GM18499 (cell line): ENCODE results near the gene LY6G5C.
A peak's percentile ranks its signal among the peaks of the same experiment; 100 is the strongest.

Source experiments
- ATAC-seq: cut with Tn5 transposase; IDR thresholded peaks from one replicate; pipeline ENCODE4 v1.9.1; 2021; ENCODE audit warnings: moderate number of reproducible peaks; ENCODE audit not compliant: insufficient read depth, unreplicated experiment

Gene LY6G5C

GRCh38 chr6:31692353-31692752, 11.5 kb upstream of the LY6G5C start:
- no peak for ATAC-seq

GRCh38 chr6:31691564-31692108, 10.8 kb upstream of the LY6G5C start:
- ATAC-seq, result no peak

GRCh38 chr6:31691078-31691463, 10.2 kb upstream of the LY6G5C start:
- no peak for ATAC-seq

- ATAC-seq, result no peak
Observed at GRCh38 chr6:31690231-31691077, 9.6 kb upstream of the LY6G5C start.

- no peak for ATAC-seq
Observed at GRCh38 chr6:31689249-31690110, 8.6 kb upstream of the LY6G5C start.

- ATAC-seq, result no peak
Observed at GRCh38 chr6:31687860-31688693, 7.2 kb upstream of the LY6G5C start.

- ATAC-seq, result no peak
Observed at GRCh38 chr6:31687321-31687720, 6.5 kb upstream of the LY6G5C start.

- no peak for ATAC-seq
Observed at GRCh38 chr6:31686483-31686882, 5.6 kb upstream of the LY6G5C start.

- no peak for ATAC-seq
Observed at GRCh38 chr6:31683591-31683990, 2.7 kb upstream of the LY6G5C start.

- no peak for ATAC-seq
Observed at GRCh38 chr6:31681135-31681671, 336 bp upstream of the LY6G5C start.

GRCh38 chr6:31677955-31678354, 2.9 kb downstream of the LY6G5C start:
- ATAC-seq, result no peak

- no peak for ATAC-seq
Observed at GRCh38 chr6:31676904-31677303, 4.0 kb downstream of the LY6G5C start.

GRCh38 chr6:31676322-31676903, 4.5 kb downstream of the LY6G5C start:
- ATAC-seq, result no peak

- ATAC-seq, result no peak
Observed at GRCh38 chr6:31669676-31670075, 11.2 kb downstream of the LY6G5C start, which contains the start of gene LY6G5B. LY6G5B (plus strand) TSS chr6:31669976; CDS start chr6:31670951, 975 bp downstream.

GRCh38 chr6:31666337-31666965, 14.4 kb downstream of the LY6G5C start:
- no peak for ATAC-seq

GRCh38 chr6:31665501-31666336, 15.1 kb downstream of the LY6G5C start, which contains the start of gene CSNK2B:
CSNK2B (plus strand) TSS chr6:31666080; CDS start chr6:31666832, 752 bp downstream.
- peak; percentile 51 for ATAC-seq

GRCh38 chr6:31664790-31665500, 15.9 kb downstream of the LY6G5C start, which contains the start of gene GPANK1:
GPANK1 (minus strand) TSS chr6:31664997; CDS start chr6:31664478, 519 bp downstream.
- ATAC-seq, result no peak
